AG04449 (cell line): ENCODE data around the gene CWC15.
A peak's percentile ranks its signal among the peaks of the same experiment; 100 is the strongest.
"Not testable (repeated sequence)": the region's sequence is repeated elsewhere in the genome, so short reads cannot be mapped to it uniquely, and the experiment has no call there.

Experiments
- CTCF ChIA-PET: fragments of 350-600 bp; formaldehyde crosslinking; extraction: SDS; loops from one replicate; lab custom pipeline; 2021; ENCODE audit warnings: antibody characterized with exemption; lab: Yijun Ruan, JAX
- POLR2A ChIA-PET: fragments of 400-600, 350-600 bp; formaldehyde crosslinking; extraction: SDS; loops from one replicate; lab custom pipeline; 2020; ENCODE audit warnings: antibody characterized with exemption, inconsistent platforms; lab: Yijun Ruan, JAX
- DNase-seq: peaks from one replicate; pipeline ENCODE4 v3.0.0-alpha.2; 2010; ENCODE audit warnings: low read depth, low spot score
- H3K4me3 ChIP-seq: 2 replicates; pipeline ENCODE4 v1.5.1; 2011; ENCODE audit warnings: low read depth, mild to moderate bottlenecking, control low read depth, low read length
- TF ChIP-seq, protein P1 (sequence below): IDR thresholded peaks from one replicate; pipeline ENCODE4 v1.5.1; 2011; ENCODE audit warnings: mild to moderate bottlenecking, moderate library complexity, low read length, control low read depth, inconsistent platforms; ENCODE audit not compliant: insufficient read depth; ENCODE audit errors: missing control alignments

CWC15 gene

DNA sequence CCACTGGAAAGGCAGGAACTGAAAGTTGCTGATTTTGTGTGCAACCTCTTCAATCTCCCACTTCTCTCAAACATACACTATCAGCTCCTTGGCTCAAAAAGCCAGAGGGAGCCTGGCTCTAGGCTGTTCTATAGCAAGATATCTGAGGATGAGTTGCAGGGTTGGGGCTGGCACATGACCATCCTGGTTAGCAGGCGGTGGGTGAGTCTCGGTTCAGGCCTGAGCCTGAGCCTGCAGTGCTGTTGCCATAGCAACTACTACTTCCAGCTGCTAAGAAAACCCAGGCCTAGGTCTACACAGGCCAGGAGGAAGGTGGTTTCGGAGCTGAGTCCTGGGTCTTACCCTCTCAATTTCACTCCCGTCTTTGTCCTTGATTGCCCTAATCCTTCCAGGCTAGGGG, 39.0 kb downstream of the CWC15 start:
- no peak for DNase-seq
- POLR2A ChIA-PET = interaction anchor here (1.0 kb wide), 1 partner anchor 166 kb away, joined by 3 read pairs; the partner anchor contains the start of gene AMOTL1
- TF ChIP-seq, protein P1, sequence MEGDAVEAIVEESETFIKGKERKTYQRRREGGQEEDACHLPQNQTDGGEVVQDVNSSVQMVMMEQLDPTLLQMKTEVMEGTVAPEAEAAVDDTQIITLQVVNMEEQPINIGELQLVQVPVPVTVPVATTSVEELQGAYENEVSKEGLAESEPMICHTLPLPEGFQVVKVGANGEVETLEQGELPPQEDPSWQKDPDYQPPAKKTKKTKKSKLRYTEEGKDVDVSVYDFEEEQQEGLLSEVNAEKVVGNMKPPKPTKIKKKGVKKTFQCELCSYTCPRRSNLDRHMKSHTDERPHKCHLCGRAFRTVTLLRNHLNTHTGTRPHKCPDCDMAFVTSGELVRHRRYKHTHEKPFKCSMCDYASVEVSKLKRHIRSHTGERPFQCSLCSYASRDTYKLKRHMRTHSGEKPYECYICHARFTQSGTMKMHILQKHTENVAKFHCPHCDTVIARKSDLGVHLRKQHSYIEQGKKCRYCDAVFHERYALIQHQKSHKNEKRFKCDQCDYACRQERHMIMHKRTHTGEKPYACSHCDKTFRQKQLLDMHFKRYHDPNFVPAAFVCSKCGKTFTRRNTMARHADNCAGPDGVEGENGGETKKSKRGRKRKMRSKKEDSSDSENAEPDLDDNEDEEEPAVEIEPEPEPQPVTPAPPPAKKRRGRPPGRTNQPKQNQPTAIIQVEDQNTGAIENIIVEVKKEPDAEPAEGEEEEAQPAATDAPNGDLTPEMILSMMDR = no peak
- no peak overlapping the region for H3K4me3 ChIP-seq
- CTCF ChIA-PET = interaction anchor here (1.1 to 1.8 kb wide), 3 partner anchors 10 to 311 kb away, joined by 3 to 7 read pairs (median 3); no protein-coding TSS in a partner anchor

DNA sequence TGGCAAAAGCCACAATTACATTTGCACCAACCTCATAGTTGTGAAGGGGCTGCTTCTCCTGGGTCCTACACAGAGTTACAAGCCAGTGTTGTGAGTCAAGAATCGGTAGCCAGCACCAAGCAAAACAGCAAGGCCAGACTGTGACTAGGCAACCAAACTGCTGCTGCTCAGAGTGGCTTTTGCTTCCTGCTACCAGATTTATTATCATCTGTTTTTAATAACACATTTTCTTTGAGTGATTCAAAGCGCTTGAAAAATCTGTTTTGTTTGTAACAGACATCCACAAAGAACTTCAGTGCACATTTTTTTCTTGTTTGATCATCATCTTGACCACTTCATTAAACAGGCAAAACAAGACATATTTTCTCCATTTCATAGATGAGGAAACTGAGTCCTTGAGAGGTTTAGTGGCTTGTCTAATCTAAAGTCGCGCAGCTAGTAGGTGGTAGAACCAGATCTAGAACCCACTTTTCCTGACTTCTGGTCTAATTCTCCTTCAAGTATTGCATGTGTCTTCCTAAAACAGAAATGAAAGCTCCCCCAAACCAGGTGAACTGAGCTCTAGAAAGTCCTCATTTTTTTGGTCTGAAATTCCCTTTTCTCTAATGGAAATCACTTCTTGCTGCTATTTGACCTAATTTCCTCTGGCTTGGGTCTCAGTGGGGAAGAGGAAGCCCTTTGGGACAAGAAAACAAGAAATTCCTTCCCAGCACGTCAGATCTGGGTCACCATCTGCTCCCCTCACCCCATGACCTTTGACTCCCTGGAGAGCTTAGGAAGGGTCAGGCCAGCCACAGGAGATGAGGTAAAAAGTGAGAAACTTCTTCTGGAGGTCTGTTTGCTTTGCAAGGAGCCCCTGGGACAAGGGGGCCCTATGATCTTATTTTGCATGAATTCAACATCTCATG, 39.9 kb downstream of the CWC15 start:
- CTCF ChIA-PET = interaction anchor here (1.1 to 1.8 kb wide), 3 partner anchors 11 to 310 kb away, joined by 3 to 7 read pairs (median 3); no protein-coding TSS in a partner anchor
- POLR2A ChIA-PET = interaction anchor here (0.7 to 1.0 kb wide), 2 partner anchors 25 to 165 kb away, joined by 3 read pairs; partner anchors contain the start of gene AMOTL1
- TF ChIP-seq, protein P1 = no peak
- DNase-seq = peak; percentile 93
- H3K4me3 ChIP-seq = no peak overlapping the region

DNA sequence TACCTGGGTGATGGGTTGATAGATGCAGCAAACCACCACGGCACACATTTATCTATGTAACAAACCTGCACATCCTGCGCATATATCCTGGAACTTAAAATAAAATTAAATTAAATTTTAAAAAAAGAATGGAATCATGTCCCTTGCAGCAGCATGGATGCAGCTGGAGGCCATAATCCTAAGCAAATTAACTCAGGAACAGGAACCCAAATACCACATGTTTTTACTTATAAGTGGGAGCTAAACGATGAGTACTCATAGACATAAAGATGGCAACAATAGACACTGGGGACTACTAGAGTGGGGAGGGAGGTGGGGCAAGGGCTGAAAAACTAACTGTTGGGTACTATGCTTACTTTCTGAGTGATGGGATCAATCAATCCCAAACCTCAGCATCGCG, 40.9 kb downstream of the CWC15 start:
- TF ChIP-seq, protein P1 = no peak
- ChIA-PET CTCF (interaction anchor here (0.8 to 1.9 kb wide), 2 partner anchors 35 to 36 kb away, joined by 3 to 4 read pairs; no protein-coding TSS in a partner anchor), POLR2A (interaction anchor here (0.6 kb wide), 1 partner anchor 385 kb away, joined by 3 read pairs; no protein-coding TSS in a partner anchor)
- no peak overlapping the region for H3K4me3 ChIP-seq
- no peak for DNase-seq

DNA sequence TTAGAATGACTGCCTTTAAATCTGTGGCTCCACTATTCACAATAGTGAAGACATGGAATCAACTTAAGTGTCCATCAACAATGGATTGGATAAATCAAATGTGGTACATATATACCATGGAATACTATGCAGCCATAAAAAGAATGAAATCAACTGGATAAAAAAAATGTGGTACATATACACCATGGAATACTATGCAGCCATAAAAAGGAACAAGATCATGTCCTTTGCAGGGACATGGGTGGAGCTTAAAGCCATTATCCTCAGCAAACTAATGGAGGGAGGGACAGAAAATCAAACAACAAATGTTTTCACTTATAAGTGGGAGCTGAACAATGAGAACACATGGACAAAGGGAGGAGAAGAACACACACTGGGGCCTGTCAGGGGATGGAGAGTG, 41.3 kb downstream of the CWC15 start:
- DNase-seq, H3K4me3 ChIP-seq, POLR2A ChIA-PET: not testable (repeated sequence)
- CTCF ChIA-PET = interaction anchor here (0.8 to 1.9 kb wide), 2 partner anchors 34 to 36 kb away, joined by 3 to 4 read pairs; no protein-coding TSS in a partner anchor

DNA sequence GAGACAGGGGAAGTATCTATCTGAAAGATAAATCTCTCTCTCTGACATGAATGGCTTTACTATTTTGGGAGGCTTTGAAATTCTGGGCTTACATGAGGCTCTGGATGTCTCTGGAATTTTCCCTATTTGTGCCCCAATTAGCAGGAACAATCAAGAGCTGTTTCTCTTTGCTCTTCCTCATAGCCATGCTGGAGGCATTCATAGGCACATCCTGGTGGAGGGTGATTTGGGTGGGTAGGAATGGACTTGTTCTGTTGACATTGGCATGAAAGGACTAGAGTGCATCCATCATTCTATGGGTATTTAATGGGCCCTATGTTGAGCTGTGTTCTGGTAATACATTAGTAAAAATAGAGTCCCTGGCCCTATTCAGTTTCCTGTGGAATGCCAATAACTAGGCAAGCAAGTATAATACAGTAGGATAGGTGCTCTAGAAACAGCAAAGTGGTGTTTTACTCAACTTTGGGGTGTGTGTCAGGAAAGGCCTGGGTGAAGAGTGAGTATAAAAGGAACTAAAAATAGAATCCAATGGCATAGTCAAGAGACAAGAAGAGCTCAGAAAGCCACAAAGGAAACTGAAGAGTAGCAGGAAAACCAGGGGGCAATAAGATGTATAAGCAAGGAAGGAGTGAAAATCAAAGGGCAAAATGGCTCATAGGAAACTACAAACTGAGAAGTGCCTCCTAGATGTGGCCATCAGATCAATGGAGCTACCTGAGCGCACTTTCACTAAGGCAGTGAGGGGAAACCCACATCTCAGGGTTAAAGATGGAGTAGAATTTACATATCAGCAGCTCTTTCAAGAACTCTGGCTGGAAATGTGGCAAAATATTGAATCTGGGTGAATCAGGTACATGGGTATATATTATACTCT, 45.0 kb downstream of the CWC15 start:
- ChIA-PET CTCF (interaction anchor here (1.4 to 3.3 kb wide), 6 partner anchors 19 to 305 kb away, joined by 3 to 13 read pairs (median 7); no protein-coding TSS in a partner anchor), POLR2A (interaction anchor here (1.2 kb wide), 1 partner anchor 45 kb away, joined by 3 read pairs; the partner anchor contains the start of genes CWC15 and KDM4D)
- no peak overlapping the region for H3K4me3 ChIP-seq
- TF ChIP-seq, protein P1 = no peak
- no peak for DNase-seq

DNA sequence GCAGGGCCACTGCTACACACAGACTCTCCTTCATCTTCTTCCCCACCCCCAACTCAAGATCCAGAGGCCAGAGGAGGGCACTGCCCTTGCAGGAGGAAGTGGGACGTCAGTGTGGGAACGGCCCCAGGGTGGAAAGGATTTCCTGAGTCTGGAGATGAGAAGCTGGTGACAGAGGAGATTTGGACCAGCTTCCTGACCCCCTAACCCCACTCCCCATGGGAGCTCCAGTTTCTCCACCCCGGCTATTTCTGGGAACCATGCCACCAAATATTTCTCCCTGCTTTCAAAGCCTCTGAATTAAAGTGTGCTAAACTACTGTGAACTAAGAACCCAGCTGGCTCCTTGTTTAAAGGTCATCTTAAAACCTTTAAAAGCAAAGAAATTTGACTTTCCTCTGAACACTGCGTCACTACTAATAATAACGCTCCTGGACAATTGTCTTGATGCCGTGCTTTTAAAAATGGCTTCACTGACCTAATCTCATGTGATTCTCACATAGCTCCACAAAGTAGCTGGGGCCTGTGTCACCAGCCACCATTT, 46.6 kb downstream of the CWC15 start:
- TF ChIP-seq, protein P1 = no peak
- peak; percentile 79 for DNase-seq
- ChIA-PET CTCF (interaction anchor here (0.7 to 3.3 kb wide), 5 partner anchors 29 to 371 kb away, joined by 3 to 13 read pairs (median 7); no protein-coding TSS in a partner anchor), POLR2A (interaction anchor here (0.9 to 1.4 kb wide), 3 partner anchors 12 to 17 kb away, joined by 5 read pairs; no protein-coding TSS in a partner anchor)
- H3K4me3 ChIP-seq = no peak overlapping the region
